22Rv1 (cell line): Measurements from ENCODE around the gene WDR55.
"Not testable (repeated sequence)": the region's sequence is repeated elsewhere in the genome, so short reads cannot be mapped to it uniquely, and the experiment has no call there.

ENCODE experiments used
- H3K27ac ChIP-seq: fragments of 450-650 bp; 2 replicates; pipeline ENCODE4 v1.5.1; 2017
- CTCF ChIP-seq: fragments of 450-650 bp; IDR thresholded peaks from 2 replicates; pipeline ENCODE4 v1.5.1; 2017; ENCODE audit warnings: mild to moderate bottlenecking
- ZFX ChIP-seq: fragments of 450-650 bp; IDR thresholded peaks from 2 replicates; pipeline ENCODE4 v1.6.1; 2017; ENCODE audit warnings: antibody characterized with exemption, borderline replicate concordance

Gene WDR55

GRCh38 chr5:140637371-140638100 is 27.2 kb upstream of the WDR55 start:
- TF ChIP-seq ZFX (no peak), CTCF (no peak)
- no peak overlapping the region for H3K27ac ChIP-seq

GRCh38 chr5:140638898-140639147 is 25.9 kb upstream of the WDR55 start:
- peak overlapping the region; percentile 70 for H3K27ac ChIP-seq

- H3K27ac ChIP-seq = peak within 1 kb of the TSS; percentile 70
- no peak for TF ChIP-seq ZFX
- TF ChIP-seq CTCF = peak; percentile 82
Measured at GRCh38 chr5:140639148-140639981, 25.3 kb upstream of the WDR55 start, which contains the start of gene TMCO6. TSS of gene TMCO6 (plus strand) at chr5:140639451. CDS start at chr5:140639528, 77 bp downstream.

- no peak for TF ChIP-seq ZFX
- TF ChIP-seq CTCF = no peak
- no peak overlapping the region for H3K27ac ChIP-seq
Measured at GRCh38 chr5:140641716-140642115, 23.0 kb upstream of the WDR55 start.

GRCh38 chr5:140642718-140643117 is 22.0 kb upstream of the WDR55 start:
- H3K27ac ChIP-seq = no peak overlapping the region
- TF ChIP-seq CTCF = no peak

GRCh38 chr5:140647042-140647419 is 17.7 kb upstream of the WDR55 start:
- no peak for TF ChIP-seq CTCF
- no peak for TF ChIP-seq ZFX
- peak overlapping the region; percentile 72 for H3K27ac ChIP-seq

GRCh38 chr5:140658870-140659269 is 5.8 kb upstream of the WDR55 start:
- no peak overlapping the region for H3K27ac ChIP-seq
- no peak for TF ChIP-seq CTCF
- TF ChIP-seq ZFX = no peak

- not testable (repeated sequence) for H3K27ac ChIP-seq
Measured at GRCh38 chr5:140660371-140660770, 4.3 kb upstream of the WDR55 start.
